Nephron (organoid): Measurements from ENCODE around the gene PCCA.
A peak's percentile ranks its signal among the peaks of the same experiment; 100 is the strongest.

Experiments
- H3K27ac Mint-ChIP-seq, 3 experiments: 2 replicates each; pipeline ENCODE4 v1.8.0; 2020; ENCODE audit warnings: mixed read lengths in 3 of 3, mild to moderate bottlenecking in 2 of 3, moderate library complexity in 1 of 3
- H3K27me3 Mint-ChIP-seq: 2 replicates; pipeline ENCODE4 v1.8.0; 2021; ENCODE audit warnings: low read depth, mild to moderate bottlenecking, moderate library complexity, mixed read lengths
- H3K36me3 Mint-ChIP-seq: 2 replicates; pipeline ENCODE4 v1.8.0; 2020; ENCODE audit warnings: low read depth, mixed read lengths
- H3K4me1 Mint-ChIP-seq: 2 replicates; pipeline ENCODE4 v1.8.0; 2020; ENCODE audit warnings: mixed read lengths
- H3K4me3 Mint-ChIP-seq, 3 experiments: 2 replicates each; pipeline ENCODE4 v1.8.0; 2020; ENCODE audit warnings: mild to moderate bottlenecking in 3 of 3, mixed read lengths in 3 of 3, moderate library complexity in 2 of 3
- H3K9me3 Mint-ChIP-seq: 2 replicates; pipeline ENCODE4 v1.8.0; 2020; ENCODE audit warnings: mixed read lengths
- CTCF ChIP-seq, 3 experiments: fragments of 200-600 bp; sonication (generic); IDR thresholded peaks; one replicate each; pipeline ENCODE4 v1.5.0; 2021; ENCODE audit warnings: antibody characterized with exemption in 3 of 3; ENCODE audit not compliant: unreplicated experiment in 3 of 3

Gene PCCA

GRCh38 chr13:100349594-100349993, 260.7 kb downstream of the PCCA start:
- Mint-ChIP-seq H3K4me1 (peaks cover 15% of the 10 kb centered on the region), H3K27ac (peak overlapping the region in 2 of 3 experiments; percentile 50 to 59), H3K36me3 (peaks cover 44% of the 10 kb centered on the region), H3K27me3 (peaks cover 3% of the 10 kb centered on the region), H3K4me3 (no peak overlapping the region), H3K9me3 (peaks cover 18% of the 10 kb centered on the region)
- TF ChIP-seq CTCF (IDR thresholded peaks at IDR 0.05; ENCODE audit: unreplicated experiment in 3 of 3) = no peak

GRCh38 chr13:100350601-100351000, 261.7 kb downstream of the PCCA start:
- Mint-ChIP-seq H3K27ac (no peak overlapping the region), H3K36me3 (peaks cover 38% of the 10 kb centered on the region), H3K27me3 (no peaks in the 10 kb centered on the region), H3K4me1 (peaks cover 15% of the 10 kb centered on the region), H3K4me3 (no peak overlapping the region), H3K9me3 (peaks cover 16% of the 10 kb centered on the region)
- no peak for TF ChIP-seq CTCF (IDR thresholded peaks at IDR 0.05; ENCODE audit: unreplicated experiment in 3 of 3)

- no peaks in the 10 kb centered on the region for H3K4me1 Mint-ChIP-seq
- no peak for TF ChIP-seq CTCF (IDR thresholded peaks at IDR 0.05; ENCODE audit: unreplicated experiment in 3 of 3)
- no peak overlapping the region for H3K4me3 Mint-ChIP-seq
- H3K36me3 Mint-ChIP-seq = peaks cover 45% of the 10 kb centered on the region
- H3K27me3 Mint-ChIP-seq = no peaks in the 10 kb centered on the region
- no peak overlapping the region for H3K27ac Mint-ChIP-seq
- H3K9me3 Mint-ChIP-seq = peaks cover 9% of the 10 kb centered on the region
These were observed 267.5 kb downstream of the PCCA start for GRCh38 chr13:100356426-100356825.

GRCh38 chr13:100356889-100357288, 268.0 kb downstream of the PCCA start:
- Mint-ChIP-seq H3K36me3 (peaks cover 41% of the 10 kb centered on the region), H3K27me3 (no peaks in the 10 kb centered on the region), H3K4me3 (no peak overlapping the region), H3K4me1 (no peaks in the 10 kb centered on the region), H3K9me3 (peaks cover 6% of the 10 kb centered on the region), H3K27ac (no peak overlapping the region)
- TF ChIP-seq CTCF (IDR thresholded peaks at IDR 0.05; ENCODE audit: unreplicated experiment in 3 of 3) = no peak

- peaks cover 6% of the 10 kb centered on the region for H3K4me1 Mint-ChIP-seq
- peaks cover 4% of the 10 kb centered on the region for H3K9me3 Mint-ChIP-seq
- H3K27ac Mint-ChIP-seq = no peak overlapping the region
- peaks cover 37% of the 10 kb centered on the region for H3K36me3 Mint-ChIP-seq
- TF ChIP-seq CTCF (IDR thresholded peaks at IDR 0.05; ENCODE audit: unreplicated experiment in 3 of 3) = no peak
- no peak overlapping the region for H3K4me3 Mint-ChIP-seq
- no peaks in the 10 kb centered on the region for H3K27me3 Mint-ChIP-seq
These were observed 268.9 kb downstream of the PCCA start for GRCh38 chr13:100357764-100358163.

- H3K4me1 Mint-ChIP-seq = peaks cover 19% of the 10 kb centered on the region
- no peak for TF ChIP-seq CTCF (IDR thresholded peaks at IDR 0.05; ENCODE audit: unreplicated experiment in 3 of 3)
- H3K36me3 Mint-ChIP-seq = peaks cover 21% of the 10 kb centered on the region
- H3K4me3 Mint-ChIP-seq = no peak overlapping the region
- H3K27ac Mint-ChIP-seq = no peak overlapping the region
- H3K27me3 Mint-ChIP-seq = no peaks in the 10 kb centered on the region
- no peaks in the 10 kb centered on the region for H3K9me3 Mint-ChIP-seq
These were observed 272.6 kb downstream of the PCCA start for GRCh38 chr13:100361504-100361903.
